ENCODE results near the gene GRM7.

Gene GRM7

DNA sequence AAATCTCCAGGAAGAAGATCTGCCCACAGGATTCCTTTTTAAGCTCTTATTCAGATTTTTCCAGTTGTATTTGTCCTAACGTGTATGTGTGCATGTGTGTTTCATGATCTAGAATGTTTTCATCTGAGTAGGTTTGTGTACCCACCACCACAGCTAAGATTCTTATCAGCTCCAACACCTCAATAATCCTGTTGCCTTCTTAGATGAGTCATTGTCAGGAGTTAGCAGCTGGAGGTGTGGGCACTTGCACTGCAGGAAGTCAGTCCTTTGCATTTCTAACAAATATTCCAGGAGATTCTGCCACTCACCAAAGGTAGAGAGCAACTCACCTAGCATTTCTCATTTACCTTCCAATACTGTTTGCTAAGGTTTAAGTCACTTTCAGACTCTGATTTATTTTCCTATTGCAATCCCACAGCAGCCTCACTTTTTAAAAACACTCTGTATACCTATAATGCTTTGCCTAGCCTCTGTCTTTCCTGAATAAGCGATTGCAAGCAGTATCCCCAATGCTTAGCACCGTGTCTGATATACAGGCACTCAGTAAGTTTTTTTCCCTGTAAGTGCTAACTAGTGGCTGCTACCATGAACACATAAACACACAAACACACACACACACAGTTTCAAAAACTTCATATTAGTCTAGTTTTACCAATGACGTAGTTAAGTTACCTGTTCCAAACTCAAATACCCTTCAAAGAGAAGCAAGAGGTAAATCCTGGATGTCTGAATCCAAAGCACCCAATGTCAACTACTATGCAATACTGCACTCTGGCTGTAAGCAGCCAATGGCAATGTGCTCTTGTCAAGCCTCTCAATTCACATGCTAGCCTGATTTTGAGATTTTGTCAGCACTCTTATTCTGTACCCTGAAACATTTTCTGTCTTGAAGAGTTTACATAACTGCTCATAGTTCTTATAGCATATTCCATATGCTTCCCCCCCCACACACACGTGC, 927.2 kb downstream of the GRM7 start:
- TF ChIP-seq, protein P1, sequence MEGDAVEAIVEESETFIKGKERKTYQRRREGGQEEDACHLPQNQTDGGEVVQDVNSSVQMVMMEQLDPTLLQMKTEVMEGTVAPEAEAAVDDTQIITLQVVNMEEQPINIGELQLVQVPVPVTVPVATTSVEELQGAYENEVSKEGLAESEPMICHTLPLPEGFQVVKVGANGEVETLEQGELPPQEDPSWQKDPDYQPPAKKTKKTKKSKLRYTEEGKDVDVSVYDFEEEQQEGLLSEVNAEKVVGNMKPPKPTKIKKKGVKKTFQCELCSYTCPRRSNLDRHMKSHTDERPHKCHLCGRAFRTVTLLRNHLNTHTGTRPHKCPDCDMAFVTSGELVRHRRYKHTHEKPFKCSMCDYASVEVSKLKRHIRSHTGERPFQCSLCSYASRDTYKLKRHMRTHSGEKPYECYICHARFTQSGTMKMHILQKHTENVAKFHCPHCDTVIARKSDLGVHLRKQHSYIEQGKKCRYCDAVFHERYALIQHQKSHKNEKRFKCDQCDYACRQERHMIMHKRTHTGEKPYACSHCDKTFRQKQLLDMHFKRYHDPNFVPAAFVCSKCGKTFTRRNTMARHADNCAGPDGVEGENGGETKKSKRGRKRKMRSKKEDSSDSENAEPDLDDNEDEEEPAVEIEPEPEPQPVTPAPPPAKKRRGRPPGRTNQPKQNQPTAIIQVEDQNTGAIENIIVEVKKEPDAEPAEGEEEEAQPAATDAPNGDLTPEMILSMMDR (IDR thresholded peaks at IDR 0.05; ENCODE audit: low read depth, low read length), result no peak
- DNase-seq (ENCODE audit: extremely low read depth, low read depth), result no peak

DNA sequence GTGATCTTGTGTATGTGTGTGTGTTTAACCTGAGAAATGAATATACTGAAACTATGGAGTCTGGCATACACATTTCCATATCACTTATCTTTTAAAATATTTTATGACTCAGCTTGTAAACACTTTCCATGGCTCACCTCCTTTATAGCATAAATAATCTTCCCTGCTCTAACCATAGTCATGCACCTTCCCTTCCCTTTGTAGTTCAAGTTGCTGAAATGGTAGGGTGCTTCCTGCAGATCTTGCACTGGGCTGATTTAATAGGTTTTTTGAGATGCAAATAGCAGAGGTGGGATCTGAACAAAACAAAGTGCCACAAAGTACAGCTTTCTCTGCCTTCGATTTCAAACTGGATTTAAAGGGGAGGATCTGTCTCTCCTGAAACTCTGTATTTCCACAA, 928.0 kb downstream of the GRM7 start:
- DNase-seq (ENCODE audit: extremely low read depth, low read depth), result no peak
- TF ChIP-seq, protein P1 (IDR thresholded peaks at IDR 0.05; ENCODE audit: low read depth, low read length), result no peak

DNA sequence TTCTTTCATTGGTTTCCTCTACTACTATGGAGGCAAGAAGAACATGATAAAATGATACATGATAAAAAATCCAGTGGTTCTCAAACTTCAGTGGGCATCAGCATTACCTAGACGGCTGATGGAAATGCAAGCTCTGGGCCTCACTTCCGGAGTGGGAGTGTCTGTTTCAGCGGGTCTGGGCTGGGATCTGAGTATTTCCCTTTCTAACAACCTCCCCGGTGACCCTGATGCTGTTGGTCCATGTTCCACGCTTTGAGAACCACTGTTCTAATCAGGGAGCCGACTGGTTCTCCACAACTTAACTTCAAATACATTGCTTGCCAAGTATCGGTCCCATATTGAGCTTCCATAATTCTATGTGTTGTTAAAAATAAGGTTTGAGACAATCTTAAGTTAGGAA, 928.4 kb downstream of the GRM7 start:
- TF ChIP-seq, protein P1 (IDR thresholded peaks at IDR 0.05; ENCODE audit: low read depth, low read length), result no peak
- DNase-seq (ENCODE audit: extremely low read depth, low read depth), result no peak

DNA sequence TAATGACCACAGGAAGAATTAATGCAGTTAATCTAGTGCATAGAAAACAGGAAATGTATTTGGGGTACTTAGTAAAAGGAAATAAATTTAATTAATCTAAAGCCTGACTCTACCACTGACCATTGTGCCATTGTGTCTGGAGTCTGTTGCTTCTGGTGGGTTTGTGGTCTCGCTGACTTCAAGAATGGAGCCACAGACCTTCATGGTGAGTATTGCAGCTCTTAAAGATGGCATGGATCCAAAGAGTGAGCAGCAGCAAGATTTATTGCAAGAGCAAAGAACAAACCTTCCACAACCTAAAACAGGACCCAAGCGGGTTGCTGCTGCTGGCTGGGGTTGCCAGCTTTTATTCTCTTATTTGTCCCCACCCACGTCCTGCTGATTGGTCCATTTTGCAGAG, 929.2 kb downstream of the GRM7 start:
- no peak for DNase-seq (ENCODE audit: extremely low read depth, low read depth)
- TF ChIP-seq, protein P1 (IDR thresholded peaks at IDR 0.05; ENCODE audit: low read depth, low read length), result no peak

Measured in AG09319 (cell line).